H9 (cell line): ENCODE results near the gene EFNB2. TPM values are rescaled to one million over a fixed set of nuclear protein-coding genes. Genes with fewer than 3 reads are reported as not detected.

Experiments
- DNase-seq: peaks from one replicate; pipeline ENCODE4 v3.0.0-alpha.2; 2017
- H2AFZ ChIP-seq: one replicate; pipeline ENCODE4 v1.6.1; 2013; ENCODE audit warnings: mild to moderate bottlenecking, low read length, control low read depth, moderate library complexity
- H2AK5ac ChIP-seq: 2 replicates; pipeline ENCODE4 v1.6.1; 2013; ENCODE audit warnings: low read length, control low read depth, mixed read lengths; ENCODE audit not compliant: insufficient read length
- H2BK120ac ChIP-seq: one replicate; pipeline ENCODE4 v1.6.1; 2013; ENCODE audit warnings: low read depth, mild to moderate bottlenecking, low read length, control low read depth, inconsistent platforms; ENCODE audit not compliant: poor library complexity, severe bottlenecking
- H2BK12ac ChIP-seq: 2 replicates; pipeline ENCODE4 v1.6.1; 2013; ENCODE audit warnings: low read length, control low read depth, mixed read lengths, low read depth; ENCODE audit not compliant: insufficient read length
- H2BK15ac ChIP-seq: 2 replicates; pipeline ENCODE4 v1.6.1; 2013; ENCODE audit warnings: low read depth, low read length, control low read depth
- H2BK20ac ChIP-seq: one replicate; pipeline ENCODE4 v1.6.1; 2013; ENCODE audit warnings: low read depth, mild to moderate bottlenecking, low read length, control low read depth, inconsistent platforms; ENCODE audit not compliant: poor library complexity, severe bottlenecking
- H2BK5ac ChIP-seq: 2 replicates; pipeline ENCODE4 v1.6.1; 2013; ENCODE audit warnings: low read length, control low read depth, mixed read lengths; ENCODE audit not compliant: insufficient read length
- H3K14ac ChIP-seq: 2 replicates; pipeline ENCODE4 v1.6.1; 2013; ENCODE audit warnings: low read length, control low read depth; ENCODE audit not compliant: insufficient read depth
- H3K18ac ChIP-seq: 2 replicates; pipeline ENCODE4 v1.6.1; 2013; ENCODE audit warnings: low read depth, mild to moderate bottlenecking, mixed read lengths, low read length, control low read depth; ENCODE audit not compliant: insufficient read length
- H3K23ac ChIP-seq: 2 replicates; pipeline ENCODE4 v1.6.1; 2013; ENCODE audit warnings: low read length, control low read depth, mixed read lengths, low read depth; ENCODE audit not compliant: insufficient read length
- H3K23me2 ChIP-seq: 2 replicates; pipeline ENCODE4 v1.6.1; 2013; ENCODE audit warnings: low read depth, mild to moderate bottlenecking, mixed read lengths, low read length, control low read depth; ENCODE audit not compliant: insufficient read length, poor library complexity, severe bottlenecking
- H3K27ac ChIP-seq: 2 replicates; pipeline ENCODE4 v1.5.1; 2013; ENCODE audit warnings: low read length, control low read depth, mixed read lengths, low read depth; ENCODE audit not compliant: insufficient read length
- H3K27me3 ChIP-seq: 2 replicates; pipeline ENCODE4 v1.6.1; 2013; ENCODE audit warnings: low read length, control low read depth, inconsistent platforms; ENCODE audit not compliant: insufficient read depth
- H3K4ac ChIP-seq: 2 replicates; pipeline ENCODE4 v1.6.1; 2013; ENCODE audit warnings: low read depth, mild to moderate bottlenecking, control low read depth, inconsistent platforms, low read length, moderate library complexity
- H3K4me1 ChIP-seq: 2 replicates; pipeline ENCODE4 v1.6.1; 2013; ENCODE audit warnings: low read length, control low read depth, inconsistent platforms; ENCODE audit not compliant: insufficient read depth
- H3K4me2 ChIP-seq: 2 replicates; pipeline ENCODE4 v1.6.1; 2013; ENCODE audit warnings: low read length, control low read depth, mixed read lengths; ENCODE audit not compliant: insufficient read length, insufficient read depth
- H3K56ac ChIP-seq: 2 replicates; pipeline ENCODE4 v1.6.1; 2013; ENCODE audit warnings: low read depth, mild to moderate bottlenecking, mixed read lengths, low read length, control low read depth; ENCODE audit not compliant: insufficient read length
- H3K79me1 ChIP-seq: 2 replicates; pipeline ENCODE4 v1.6.1; 2013; ENCODE audit warnings: low read depth, mild to moderate bottlenecking, moderate library complexity, low read length, control low read depth, inconsistent platforms; ENCODE audit not compliant: insufficient read depth, poor library complexity, severe bottlenecking
- H3K79me2 ChIP-seq: 2 replicates; pipeline ENCODE4 v1.6.1; 2013; ENCODE audit warnings: low read length, control low read depth, inconsistent platforms; ENCODE audit not compliant: insufficient read depth
- H3K9ac ChIP-seq: 2 replicates; pipeline ENCODE4 v1.6.1; 2013; ENCODE audit warnings: low read length, control low read depth, mixed read lengths; ENCODE audit not compliant: insufficient read length; ENCODE audit errors: extremely low read depth
- H3K9me3 ChIP-seq: one replicate; pipeline ENCODE4 v1.6.1; 2013; ENCODE audit warnings: low read depth, low read length, inconsistent platforms; ENCODE audit not compliant: control insufficient read depth
- H3T11ph ChIP-seq: one replicate; pipeline ENCODE4 v1.6.1; 2013; ENCODE audit warnings: mild to moderate bottlenecking, low read length, control low read depth, inconsistent platforms
- H4K20me1 ChIP-seq: one replicate; pipeline ENCODE4 v1.6.1; 2013; ENCODE audit not compliant: control insufficient read depth, insufficient read length, insufficient read depth
- H4K5ac ChIP-seq: 2 replicates; pipeline ENCODE4 v1.6.1; 2013; ENCODE audit warnings: low read depth, mild to moderate bottlenecking, mixed read lengths, low read length, control low read depth; ENCODE audit not compliant: insufficient read length
- H4K8ac ChIP-seq: replicated peaks from 2 replicates; pipeline ENCODE4 v1.6.1; 2013; ENCODE audit warnings: low read length, control low read depth, mixed read lengths, low read depth; ENCODE audit not compliant: insufficient read length
- H4K91ac ChIP-seq: 2 replicates; pipeline ENCODE4 v1.6.1; 2013; ENCODE audit warnings: low read depth, mild to moderate bottlenecking, moderate library complexity, mixed read lengths, low read length, control low read depth; ENCODE audit not compliant: insufficient read length
- H3K27ac Mint-ChIP-seq, 3 experiments: 2 replicates in 2 of 3; 3 replicates in 1 of 3; pipeline ENCODE4 v1.8.0; 2020 to 2021; ENCODE audit warnings: mixed read lengths in 3 of 3, mild to moderate bottlenecking in 1 of 3, moderate library complexity in 1 of 3
- H3K27me3 Mint-ChIP-seq: 2 replicates; pipeline ENCODE4 v1.8.0; 2021; ENCODE audit warnings: low read depth, mild to moderate bottlenecking, moderate library complexity, mixed read lengths
- H3K36me3 Mint-ChIP-seq, 3 experiments: 2 replicates in 2 of 3; 3 replicates in 1 of 3; pipeline ENCODE4 v1.8.0; 2020 to 2021; ENCODE audit warnings: low read depth in 3 of 3, mixed read lengths in 3 of 3; ENCODE audit not compliant: insufficient read depth in 1 of 3
- H3K4me1 Mint-ChIP-seq, 2 experiments: 2 replicates each; pipeline ENCODE4 v1.8.0; 2020; ENCODE audit warnings: mixed read lengths in 2 of 2
- H3K4me3 Mint-ChIP-seq, 2 experiments: 2 replicates in 1 of 2; 3 replicates in 1 of 2; pipeline ENCODE4 v1.8.0; 2020 to 2021; ENCODE audit warnings: mild to moderate bottlenecking in 2 of 2, mixed read lengths in 2 of 2, moderate library complexity in 1 of 2
- H3K9me3 Mint-ChIP-seq, 2 experiments: 2 replicates in 1 of 2; 3 replicates in 1 of 2; pipeline ENCODE4 v1.8.0; 2020; ENCODE audit warnings: mild to moderate bottlenecking in 2 of 2, mixed read lengths in 2 of 2, moderate library complexity in 1 of 2
- CTCF ChIP-seq: fragments of 200-600 bp; sonication (generic); conservative IDR thresholded peaks from 3 replicates; pipeline ENCODE4 v1.8.0; 2021; ENCODE audit warnings: antibody characterized with exemption, mild to moderate bottlenecking
- WGBS: extraction: QIAGEN DNeasy Blood & Tissue Kit; methylation state at CpG from one replicate; pipeline ENCODE4 v1.1.7; 2013; ENCODE audit warnings: missing lambda C conversion rate, low lambda C conversion rate, mixed read lengths; ENCODE audit not compliant: insufficient read length; ENCODE audit errors: extremely low coverage; 5-methylcytosine and 5-hydroxymethylcytosine counted together
- total RNA-seq: library from RNA; stranded (reverse); gene quantifications from 2 replicates; pipeline ENCODE4 v1.2.1, GENCODE V29; 2021

EFNB2 gene
- total RNA-seq, 1 experiment from 2014 or later: 12.7 TPM

GRCh38 chr13:106503272-106503671, 32.2 kb downstream of the EFNB2 start:
- peak overlapping the region in 1 of 3 experiments; percentile 63; a peak in 2 of 7 replicates for H3K27ac Mint-ChIP-seq
- Histone ChIP-seq H2AFZ (no peak overlapping the region), H2BK5ac (no peak overlapping the region), H4K5ac (no peak overlapping the region), H3K9ac (no peak overlapping the region), H3K27me3 (no peaks in the 10 kb centered on the region), H3K9me3 (no peaks in the 10 kb centered on the region), H3T11ph (no peak overlapping the region), H3K4me2 (no peak overlapping the region), H2BK15ac (no peak overlapping the region), H3K14ac (no peak overlapping the region), H4K91ac (no peak overlapping the region), H3K23ac (no peak overlapping the region), H3K27ac (no peak overlapping the region), H3K4ac (no peak overlapping the region), H2BK120ac (no peak overlapping the region), H3K4me1 (peaks cover 3% of the 10 kb centered on the region; the same call in 1 of the 2 replicates), H3K18ac (no peak overlapping the region), H2AK5ac (no peak overlapping the region), H3K56ac (no peak overlapping the region), H3K23me2 (no peaks in the 10 kb centered on the region), H3K79me1 (no peaks in the 10 kb centered on the region), H2BK20ac (no peak overlapping the region), H4K20me1 (no peaks in the 10 kb centered on the region), H4K8ac (no peak overlapping the region), H3K79me2 (peaks cover 3% of the 10 kb centered on the region; the same call in 1 of the 2 replicates), H2BK12ac (no peak overlapping the region)
- DNase-seq: no peak
- no peaks in the 10 kb centered on the region; a peak in 1 of 7 replicates for H3K36me3 Mint-ChIP-seq
- no peak for TF ChIP-seq CTCF
- WGBS: no CpG with 5 or more reads among the region's 5 CpGs
- H3K4me1 Mint-ChIP-seq: peaks cover 20 to 29% of the 10 kb centered on the region in 2 experiments
- H3K27me3 Mint-ChIP-seq: no peaks in the 10 kb centered on the region
- H3K9me3 Mint-ChIP-seq: no peaks in the 10 kb centered on the region
- H3K4me3 Mint-ChIP-seq: no peak overlapping the region
